Hindlimb muscle (tissue), 1 donor: Measurements from ENCODE around the gene EPHX1. TPM values are rescaled to one million over a fixed set of nuclear protein-coding genes. Genes with fewer than 3 reads are reported as not detected.
"Not testable (repeated sequence)": the region's sequence is repeated elsewhere in the genome, so short reads cannot be mapped to it uniquely, and the experiment has no call there.

ENCODE experiments used
- DNase-seq: peaks from one replicate; pipeline ENCODE4 v3.0.0-alpha.2; 2013
- polyA plus RNA-seq: library from polyadenylated mRNA; unstranded; fragments of 120-200 nt; gene quantifications from one replicate; pipeline ENCODE4 v1.2.1, GENCODE V29; 2013; ENCODE audit not compliant: insufficient read length

The EPHX1 gene
- polyA plus RNA-seq, 1 donor = 37.4 TPM

- peak; percentile 99 for DNase-seq
Measured at GRCh38 chr1:225777583-225778336, 32.2 kb upstream of the EPHX1 start, which contains the start of gene SRP9. TSS of gene SRP9 (plus strand) at chr1:225777826. CDS start at chr1:225777941, 115 bp downstream.

DNA sequence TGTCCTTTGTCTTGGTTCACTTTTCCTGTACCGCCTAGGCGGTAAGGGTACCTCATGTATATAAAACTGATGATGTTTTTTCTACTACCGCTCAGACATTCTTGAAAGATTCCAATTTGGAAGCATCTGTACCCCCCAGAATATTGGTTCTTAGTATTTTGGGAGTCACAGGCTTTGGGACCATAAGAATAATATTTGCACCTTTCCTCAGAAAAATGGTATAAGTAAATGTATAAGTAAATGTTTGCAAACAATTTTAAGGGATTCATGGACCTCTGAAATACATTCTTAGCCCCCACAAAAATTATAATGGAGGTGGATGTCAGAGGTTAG lies 31.6 kb upstream of the EPHX1 start:
- no peak for DNase-seq

- DNase-seq = not testable (repeated sequence)
Measured at GRCh38 chr1:225779165-225779564, 30.8 kb upstream of the EPHX1 start.

DNA sequence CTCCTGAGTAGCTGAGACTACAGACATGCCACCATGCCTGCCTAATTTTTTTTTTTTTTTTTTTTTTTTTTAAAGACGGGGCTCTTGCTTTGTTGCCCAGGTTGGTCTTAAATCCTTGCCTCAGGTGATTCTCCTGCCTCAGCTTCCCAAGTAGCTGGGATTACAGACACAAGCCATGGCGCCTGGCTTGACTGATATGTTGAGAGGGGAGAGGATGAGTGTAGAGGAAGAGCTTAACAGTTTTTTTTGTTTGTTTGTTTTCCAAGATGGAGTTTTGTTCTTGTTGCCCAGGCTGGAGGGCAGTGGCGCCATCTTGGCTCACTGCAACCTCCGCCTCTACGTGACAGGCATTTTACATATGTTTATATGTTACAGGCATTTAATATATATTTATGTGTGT lies 29.8 kb upstream of the EPHX1 start:
- no peak for DNase-seq

- DNase-seq = no peak
Measured at GRCh38 chr1:225780630-225781029, 29.3 kb upstream of the EPHX1 start.

DNA sequence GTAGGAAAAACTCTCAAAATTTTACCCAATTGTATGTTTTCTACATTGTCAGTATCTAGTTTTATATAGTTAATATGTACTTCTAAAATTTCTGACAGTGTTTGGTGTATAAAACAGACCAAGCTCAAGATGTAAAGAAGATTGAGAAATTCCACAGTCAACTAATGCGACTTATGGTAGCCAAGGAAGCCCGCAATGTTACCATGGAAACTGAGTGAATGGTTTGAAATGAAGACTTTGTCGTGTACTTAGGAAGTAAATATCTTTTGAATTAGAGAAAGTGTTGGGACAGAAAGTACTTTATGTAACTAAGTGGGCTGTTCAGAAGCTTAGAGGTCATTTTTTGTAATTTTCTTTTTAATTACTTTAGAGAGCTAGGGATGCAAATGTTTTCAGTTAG lies 20.8 kb upstream of the EPHX1 start:
- DNase-seq = not testable (repeated sequence)

DNA sequence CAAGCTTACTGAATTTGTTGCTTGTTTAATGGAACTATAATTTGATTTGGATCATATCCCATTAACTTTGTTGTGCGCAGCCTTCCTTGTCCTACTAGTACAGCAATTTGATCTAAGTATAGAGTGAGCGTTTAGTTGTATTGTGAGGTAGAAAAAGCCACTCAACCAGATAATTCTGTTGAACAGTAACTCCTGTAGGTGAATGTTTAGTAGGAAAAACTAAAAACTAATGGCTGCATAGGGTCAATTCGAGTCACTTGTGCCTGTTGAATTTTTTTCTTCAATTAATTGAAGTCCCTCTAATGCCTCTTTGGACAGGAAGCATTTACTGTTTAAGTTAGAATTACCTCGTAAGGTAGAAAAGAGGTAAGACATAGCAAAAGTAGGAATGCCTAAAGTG lies 15.0 kb upstream of the EPHX1 start:
- DNase-seq = no peak

DNA sequence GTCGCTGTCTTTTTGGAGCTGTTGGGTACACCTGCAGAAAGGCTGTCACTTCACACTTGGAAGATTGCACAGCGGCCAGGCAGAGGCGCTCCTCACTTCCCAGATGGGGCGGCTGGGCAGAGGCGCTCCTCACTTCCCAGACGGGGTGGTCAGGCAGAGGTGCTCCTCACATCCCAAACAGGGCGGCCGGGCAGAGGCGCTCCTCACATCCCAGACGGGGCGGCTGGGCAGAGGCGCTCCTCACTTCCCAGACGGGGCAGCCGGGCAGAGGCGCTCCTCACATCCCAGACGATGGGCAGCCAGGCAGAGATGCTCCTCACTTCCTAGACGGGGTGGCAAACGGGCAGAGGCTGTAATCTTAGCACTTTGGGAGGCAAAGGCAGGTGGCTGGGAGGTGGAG lies 13.8 kb upstream of the EPHX1 start:
- not testable (repeated sequence) for DNase-seq

DNA sequence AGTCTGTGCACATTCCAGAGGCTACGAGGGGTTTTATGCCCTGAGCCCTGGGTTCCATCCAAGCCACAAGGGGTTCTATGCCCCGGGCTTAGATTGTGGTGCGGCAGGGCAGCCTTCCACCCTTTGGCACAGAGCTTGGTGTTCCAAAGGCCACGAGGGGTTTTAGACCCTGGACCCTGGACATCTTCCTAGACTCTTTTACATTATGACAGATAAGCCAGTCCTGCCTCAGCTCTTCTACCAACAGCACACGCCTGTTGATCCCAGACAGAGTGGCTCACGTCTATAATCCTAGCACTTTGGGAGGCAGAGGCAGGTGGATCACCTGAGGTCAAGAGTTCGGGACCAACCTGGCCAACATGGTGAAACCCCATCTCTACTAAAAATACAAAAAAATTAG lies 8.8 kb upstream of the EPHX1 start:
- DNase-seq = not testable (repeated sequence)

DNA sequence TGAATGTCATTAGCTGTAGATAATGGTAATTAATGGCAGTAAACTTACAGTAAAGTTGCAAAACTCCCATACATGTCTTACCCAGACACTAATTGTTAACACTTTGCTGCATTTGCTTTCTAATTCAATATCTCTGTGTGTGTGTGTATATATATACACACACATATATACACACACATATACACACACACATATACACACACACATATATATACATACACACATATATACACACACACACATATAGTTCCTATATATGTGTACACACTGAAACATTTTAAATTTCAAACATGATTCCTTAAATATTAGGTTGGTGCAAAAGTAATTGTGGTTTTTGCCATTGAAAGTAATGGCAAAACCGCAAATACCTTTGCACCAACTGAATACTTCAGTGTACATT lies 3.7 kb upstream of the EPHX1 start:
- DNase-seq = no peak

DNA sequence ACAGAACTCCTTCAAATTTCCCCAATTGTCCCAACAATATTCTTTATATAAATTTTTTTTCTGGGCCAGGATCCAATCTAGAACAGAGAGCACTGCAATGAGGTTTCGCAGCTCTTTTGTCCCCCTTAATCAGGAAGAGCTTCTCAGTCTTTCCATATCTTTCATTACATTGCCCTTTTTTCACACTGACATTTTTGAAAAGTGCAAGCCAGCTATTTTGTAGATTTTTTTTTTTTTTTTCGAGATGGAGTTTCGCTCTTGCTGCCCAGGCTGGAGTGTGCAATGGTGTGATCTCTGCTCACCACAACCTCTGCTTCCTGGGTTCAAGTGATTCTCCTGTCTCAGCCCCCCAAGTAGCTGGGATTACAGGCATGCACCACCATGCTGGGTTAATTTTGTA lies 3.2 kb upstream of the EPHX1 start:
- not testable (repeated sequence) for DNase-seq

- no peak for DNase-seq
Measured at GRCh38 chr1:225808136-225808535, 1.8 kb upstream of the EPHX1 start.

DNA sequence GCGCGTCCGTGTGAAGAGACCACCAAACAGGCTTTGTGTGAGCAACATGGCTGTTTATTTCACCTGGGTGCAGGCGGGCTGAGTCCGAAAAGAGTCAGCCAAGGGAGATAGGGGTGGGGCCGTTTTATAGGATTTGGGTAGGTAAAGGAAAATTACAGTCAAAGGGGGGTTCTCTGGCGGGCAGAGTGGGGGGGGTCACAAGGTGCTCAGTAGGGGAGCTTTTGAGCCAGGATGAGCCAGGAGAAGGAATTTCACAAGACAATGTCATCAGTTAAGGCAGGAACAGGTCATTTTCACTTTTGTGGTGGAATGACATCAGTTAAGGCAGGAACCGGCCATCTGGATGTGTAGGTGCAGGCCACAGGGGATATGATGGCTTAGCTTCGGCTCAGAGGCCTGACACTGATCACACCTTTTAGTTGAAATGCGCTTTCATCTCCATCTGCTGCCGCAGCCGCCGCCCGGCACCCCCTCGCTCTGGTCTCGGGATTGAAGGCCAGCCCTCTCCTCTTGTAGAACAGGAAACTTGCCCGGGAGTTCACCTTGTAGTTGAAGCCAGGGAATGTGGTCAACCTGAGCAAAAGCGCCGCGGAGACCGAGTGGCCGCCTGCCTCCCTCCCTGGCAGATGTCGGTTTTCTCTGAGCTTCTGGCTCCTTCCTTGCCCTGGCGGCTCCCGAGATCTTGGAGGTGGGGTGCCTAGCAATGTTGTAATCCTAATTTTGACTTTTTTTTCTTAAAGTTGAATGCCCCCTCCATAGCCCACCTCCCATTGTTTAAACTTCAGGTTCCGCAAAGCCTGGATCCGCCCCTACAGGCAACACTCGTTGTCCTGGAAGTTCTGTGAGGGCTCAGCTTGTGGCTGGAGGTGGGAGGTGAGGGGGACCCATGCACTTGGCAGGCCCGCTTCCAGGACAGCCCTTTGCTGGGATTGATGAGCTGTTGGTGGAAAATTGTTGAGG lies 935 bp downstream of the EPHX1 start:
- not testable (repeated sequence) for DNase-seq

GRCh38 chr1:225811622-225812487 lies 1.9 kb downstream of the EPHX1 start:
- DNase-seq = no peak

GRCh38 chr1:225812488-225813213 lies 2.7 kb downstream of the EPHX1 start:
- DNase-seq = no peak

DNA sequence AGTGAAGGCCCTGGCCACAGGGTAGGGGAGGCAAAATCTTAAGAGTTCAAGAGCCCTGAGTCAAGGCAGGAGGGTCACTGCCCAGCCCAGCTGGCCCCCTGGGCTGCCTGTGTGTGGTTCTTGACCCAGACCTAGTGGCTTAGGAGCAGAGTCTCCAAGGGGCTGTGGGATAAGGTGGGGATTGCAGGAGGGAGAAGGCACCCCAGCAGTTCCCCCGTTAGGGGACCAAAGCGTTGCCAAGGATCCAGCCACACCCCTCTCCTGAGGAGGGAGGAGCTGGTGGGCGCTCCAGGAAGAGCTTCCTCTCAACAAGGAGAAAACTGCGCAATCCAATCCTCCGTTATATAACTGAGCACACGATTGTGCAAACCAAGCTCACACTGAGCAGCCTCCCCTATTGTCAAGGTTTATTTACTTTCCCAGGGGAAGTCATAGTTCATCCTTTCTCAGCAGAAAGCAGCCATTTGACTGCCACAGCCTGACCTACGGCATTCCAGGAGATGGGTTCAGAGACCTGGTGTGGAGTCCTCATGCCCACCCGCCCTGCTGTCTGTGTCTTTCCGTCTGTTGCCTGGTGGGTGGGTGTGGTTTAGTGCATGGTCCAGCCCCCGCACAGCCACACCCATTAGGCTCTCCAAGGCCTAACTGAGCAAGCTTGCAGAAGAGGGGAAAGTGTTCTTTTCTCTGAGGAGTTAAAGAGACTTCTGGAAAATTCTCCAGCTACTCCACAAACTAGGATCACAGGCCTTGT lies 3.5 kb downstream of the EPHX1 start:
- no peak for DNase-seq

- no peak for DNase-seq
Measured at GRCh38 chr1:225814381-225814780, 4.5 kb downstream of the EPHX1 start.

DNA sequence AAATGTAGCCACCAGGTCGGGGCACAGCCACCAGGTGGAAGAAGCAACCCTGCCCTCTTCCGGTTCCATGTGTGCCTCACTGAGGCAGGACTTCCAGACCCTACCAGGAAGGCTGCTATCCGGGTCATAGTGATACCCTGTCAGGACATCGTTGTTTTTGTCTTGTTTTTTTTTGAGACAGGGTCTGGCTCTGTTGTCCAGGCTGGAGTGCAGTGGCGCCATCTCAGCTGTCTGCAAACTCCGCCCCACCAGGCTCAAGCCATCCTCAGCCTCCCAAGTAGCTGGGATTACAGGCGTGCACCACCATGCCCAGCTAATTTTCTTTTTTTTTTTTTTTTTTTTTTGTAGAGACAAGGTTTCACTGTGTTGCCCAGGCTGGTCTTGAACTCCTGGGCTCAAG lies 5.2 kb downstream of the EPHX1 start:
- DNase-seq = not testable (repeated sequence)

DNA sequence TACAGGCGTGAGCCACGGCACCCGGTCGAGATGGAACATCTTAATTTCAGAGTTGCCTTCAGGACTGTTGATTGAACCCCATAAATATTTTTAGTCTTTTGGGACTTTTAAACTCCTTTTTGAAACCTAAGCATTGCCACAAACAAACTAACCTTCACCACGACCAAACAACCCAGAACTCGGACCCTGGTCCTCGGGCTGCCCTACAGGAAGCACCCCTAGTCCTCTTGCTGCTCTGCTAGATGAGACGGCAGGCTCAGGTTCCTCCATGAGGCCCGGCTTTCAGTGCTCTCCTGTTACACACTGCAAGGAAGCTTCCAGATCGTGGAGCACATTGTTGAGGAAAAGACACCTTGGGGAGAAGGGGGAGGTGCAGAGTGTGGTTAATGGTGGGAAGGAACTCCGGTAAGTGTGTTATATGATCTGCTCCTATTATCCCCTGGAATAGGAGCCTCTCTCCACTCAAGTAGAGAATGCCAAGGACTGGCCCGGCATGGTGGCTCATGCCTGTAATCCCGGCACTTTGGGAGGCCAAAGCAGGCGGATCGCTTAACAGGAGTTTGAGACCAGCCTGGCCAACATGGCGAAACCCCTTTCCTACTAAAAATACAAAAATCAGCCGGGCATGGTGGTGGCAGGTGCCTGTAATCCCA lies 5.7 kb downstream of the EPHX1 start:
- DNase-seq = no peak
